OCI-LY3 (cell line): ENCODE data around the gene CNGB1.
"Not testable (repeated sequence)": the region's sequence is repeated elsewhere in the genome, so short reads cannot be mapped to it uniquely, and the experiment has no call there.

Experiments used
- H2AFZ ChIP-seq: fragments of 200-600, 300-600 bp; shearing (Covaris generic); 2 replicates; pipeline ENCODE4 v1.6.0; 2014; ENCODE audit warnings: antibody characterized with exemption, low read depth, low read length
- H3K27ac ChIP-seq: fragments of 200-600, 300-600 bp; sonication (generic); 2 replicates; pipeline ENCODE4 v1.5.1; 2014; ENCODE audit warnings: mild to moderate bottlenecking, low read length, moderate library complexity, mixed read lengths
- H3K27me3 ChIP-seq: fragments of 200-600, 300-600 bp; sonication (generic); 2 replicates; pipeline ENCODE4 v1.6.1; 2014; ENCODE audit warnings: low read depth, low read length, mixed read lengths
- H3K36me3 ChIP-seq: fragments of 200-600, 300-600 bp; sonication (generic); replicated peaks from 2 replicates; pipeline ENCODE3; 2014; ENCODE audit warnings: low read depth, low read length, mixed read lengths
- H3K4me1 ChIP-seq: fragments of 300-600, 200-600 bp; sonication (generic); 2 replicates; pipeline ENCODE4 v1.6.1; 2014; ENCODE audit warnings: low read length, mixed read lengths
- H3K4me2 ChIP-seq: fragments of 200-600, 300-600 bp; sonication (generic); 2 replicates; pipeline ENCODE4 v1.6.1; 2014; ENCODE audit warnings: low read length, mixed read lengths
- H3K4me3 ChIP-seq: fragments of 300-600, 200-600 bp; sonication (generic); 2 replicates; pipeline ENCODE4 v1.5.1; 2014; ENCODE audit warnings: antibody characterized with exemption, mild to moderate bottlenecking, low read length, moderate library complexity
- H3K79me2 ChIP-seq: fragments of 300-600, 200-600 bp; shearing (Covaris generic); 2 replicates; pipeline ENCODE4 v1.6.1; 2014; ENCODE audit warnings: mild to moderate bottlenecking, low read length, mixed read lengths
- H3K9ac ChIP-seq: fragments of 300-600, 200-600 bp; shearing (Covaris generic); 2 replicates; pipeline ENCODE4 v1.6.0; 2014; ENCODE audit warnings: mild to moderate bottlenecking, low read length, moderate library complexity
- H3K9me3 ChIP-seq: fragments of 200-600, 300-600 bp; shearing (Covaris generic); 2 replicates; pipeline ENCODE4 v1.6.1; 2014; ENCODE audit warnings: low read length, mixed read lengths; ENCODE audit not compliant: insufficient read depth
- H4K20me1 ChIP-seq: fragments of 200-600, 300-600 bp; sonication (generic); 2 replicates; pipeline ENCODE4 v1.6.1; 2016; ENCODE audit warnings: low read length, mixed read lengths; ENCODE audit not compliant: insufficient read depth
- CTCF ChIP-seq: fragments of 200-600, 300-600 bp; sonication (generic); IDR thresholded peaks from 2 replicates; pipeline ENCODE4 v1.5.1; 2014; ENCODE audit warnings: antibody characterized with exemption, low read length, low read depth
- EZH2phosphoT487 ChIP-seq: fragments of 200-600 bp; shearing (Covaris generic); IDR thresholded peaks from 2 replicates; pipeline ENCODE4 v1.6.1; 2018; ENCODE audit warnings: antibody characterized with exemption, mixed run types, low read depth

CNGB1 gene

GRCh38 chr16:57984443-57985203, 13.7 kb upstream of the CNGB1 start:
- no peaks in the 10 kb centered on the region; the same call in 1 of the 2 replicates for H3K4me1 ChIP-seq
- no peak overlapping the region for H3K4me3 ChIP-seq
- H2AFZ ChIP-seq = no peak overlapping the region
- no peaks in the 10 kb centered on the region for H4K20me1 ChIP-seq
- H3K9ac ChIP-seq = no peak overlapping the region
- no peak for TF ChIP-seq EZH2phosphoT487
- no peak for TF ChIP-seq CTCF
- H3K4me2 ChIP-seq = no peak overlapping the region
- no peaks in the 10 kb centered on the region; the same call in 1 of the 2 replicates for H3K27me3 ChIP-seq
- no peaks in the 10 kb centered on the region for H3K9me3 ChIP-seq
- no peak overlapping the region for H3K27ac ChIP-seq
- H3K79me2 ChIP-seq = no peaks in the 10 kb centered on the region
- H3K36me3 ChIP-seq = no peaks in the 10 kb centered on the region

GRCh38 chr16:57982385-57982784, 11.5 kb upstream of the CNGB1 start:
- no peaks in the 10 kb centered on the region; the same call in 1 of the 2 replicates for H3K4me1 ChIP-seq
- H4K20me1 ChIP-seq = no peaks in the 10 kb centered on the region
- no peak overlapping the region for H3K4me2 ChIP-seq
- H3K9me3 ChIP-seq = no peaks in the 10 kb centered on the region
- no peak for TF ChIP-seq EZH2phosphoT487
- TF ChIP-seq CTCF = no peak
- H2AFZ ChIP-seq = no peak overlapping the region
- no peaks in the 10 kb centered on the region for H3K36me3 ChIP-seq
- no peak overlapping the region for H3K27ac ChIP-seq
- H3K4me3 ChIP-seq = no peak overlapping the region
- no peaks in the 10 kb centered on the region for H3K79me2 ChIP-seq
- no peak overlapping the region for H3K9ac ChIP-seq
- no peaks in the 10 kb centered on the region; the same call in 1 of the 2 replicates for H3K27me3 ChIP-seq

- TF ChIP-seq EZH2phosphoT487 (no peak), CTCF (no peak)
- Histone ChIP-seq H3K79me2 (no peaks in the 10 kb centered on the region), H4K20me1 (no peaks in the 10 kb centered on the region), H2AFZ (no peak overlapping the region), H3K27me3 (no peaks in the 10 kb centered on the region; the same call in 1 of the 2 replicates), H3K4me1 (no peaks in the 10 kb centered on the region), H3K9me3 (no peaks in the 10 kb centered on the region), H3K4me2 (no peak overlapping the region), H3K9ac (no peak overlapping the region), H3K27ac (no peak overlapping the region), H3K36me3 (no peaks in the 10 kb centered on the region), H3K4me3 (no peak overlapping the region)
Observed at GRCh38 chr16:57981636-57982035, 10.7 kb upstream of the CNGB1 start.

- H2AFZ ChIP-seq = no peak overlapping the region
- H3K4me2 ChIP-seq = no peak overlapping the region
- no peak overlapping the region for H3K4me3 ChIP-seq
- no peaks in the 10 kb centered on the region for H4K20me1 ChIP-seq
- H3K27me3 ChIP-seq = no peaks in the 10 kb centered on the region; the same call in 1 of the 2 replicates
- H3K79me2 ChIP-seq = no peaks in the 10 kb centered on the region
- no peak overlapping the region for H3K27ac ChIP-seq
- no peak overlapping the region for H3K9ac ChIP-seq
- H3K4me1 ChIP-seq = no peaks in the 10 kb centered on the region
- no peaks in the 10 kb centered on the region for H3K36me3 ChIP-seq
- H3K9me3 ChIP-seq = no peaks in the 10 kb centered on the region
- TF ChIP-seq EZH2phosphoT487 (no peak), CTCF (no peak)
Observed at GRCh38 chr16:57979006-57979585, 8.2 kb upstream of the CNGB1 start.

- not testable (repeated sequence) for H3K4me2 ChIP-seq, H4K20me1 ChIP-seq, H3K79me2 ChIP-seq, H3K9ac ChIP-seq, H3K4me1 ChIP-seq, H3K27me3 ChIP-seq, H3K27ac ChIP-seq, H3K9me3 ChIP-seq, H3K36me3 ChIP-seq, H2AFZ ChIP-seq, H3K4me3 ChIP-seq
Observed at GRCh38 chr16:57978070-57978465, 7.1 kb upstream of the CNGB1 start.
